MCF 10A (cell line): ENCODE measurements around the gene RNF157. TPM values are rescaled to one million over a fixed set of nuclear protein-coding genes. Genes with fewer than 3 reads are reported as not detected.
A peak's percentile ranks its signal among the peaks of the same experiment; 100 is the strongest.

Experiments used
- BruUV-seq: library from RNA; stranded (reverse); fragments of 400-500 nt; replicated peaks from 2 replicates; lab custom pipeline; 2021; lab: Mats Ljungman, UMichigan
- CTCF ChIA-PET: fragments of 300-600 bp; sonication (Branson Sonifier 250); formaldehyde crosslinking; extraction: SDS; loops from one replicate; lab custom pipeline; 2021; ENCODE audit warnings: antibody characterized with exemption, inconsistent platforms; lab: Yijun Ruan, JAX
- POLR2A ChIA-PET: fragments of 300-600, 350-650 bp; sonication (Branson Sonifier 250); formaldehyde crosslinking; extraction: SDS; loops from one replicate; lab custom pipeline; 2020; ENCODE audit warnings: antibody characterized with exemption, inconsistent platforms; lab: Yijun Ruan, JAX
- DNase-seq: peaks from one replicate; pipeline ENCODE4 v3.0.0-alpha.2; 2018; ENCODE audit not compliant: unreplicated experiment
- H3K27ac Mint-ChIP-seq: one replicate; pipeline ENCODE4 v1.8.0; 2022; ENCODE audit warnings: mild to moderate bottlenecking, low read depth, mixed read lengths; ENCODE audit not compliant: unreplicated experiment
- H3K27me3 Mint-ChIP-seq: one replicate; pipeline ENCODE4 v1.8.0; 2022; ENCODE audit warnings: mixed read lengths; ENCODE audit not compliant: insufficient read depth, unreplicated experiment
- H3K36me3 Mint-ChIP-seq: one replicate; pipeline ENCODE4 v1.8.0; 2022; ENCODE audit warnings: mild to moderate bottlenecking, moderate library complexity, mixed read lengths; ENCODE audit not compliant: insufficient read depth, unreplicated experiment
- H3K4me1 Mint-ChIP-seq: one replicate; pipeline ENCODE4 v1.8.0; 2022; ENCODE audit warnings: mixed read lengths; ENCODE audit not compliant: insufficient read depth, unreplicated experiment
- H3K4me3 Mint-ChIP-seq: one replicate; pipeline ENCODE4 v1.8.0; 2022; ENCODE audit warnings: mild to moderate bottlenecking, moderate library complexity, mixed read lengths; ENCODE audit not compliant: unreplicated experiment
- H3K9me3 Mint-ChIP-seq: one replicate; pipeline ENCODE4 v1.8.0; 2022; ENCODE audit warnings: mixed read lengths; ENCODE audit not compliant: unreplicated experiment
- CTCF ChIP-seq: fragments of 200-600 bp; IDR thresholded peaks from one replicate; pipeline ENCODE4 v1.8.0; 2022; ENCODE audit warnings: antibody characterized with exemption, mild to moderate bottlenecking; ENCODE audit not compliant: unreplicated experiment
- intact Hi-C: fragments of 100-400 bp; cut with micrococcal nuclease; formaldehyde crosslinking; loops from 2 replicates; pipeline ENCODE4 v1.14.1; 2022
- total RNA-seq: library from RNA; stranded (reverse); gene quantifications from 2 replicates; pipeline ENCODE4 v1.2.3, GENCODE V29; 2022

Gene RNF157
- total RNA-seq, 1 experiment from 2014 or later: 0.44 TPM

GRCh38 chr17:76104896-76105231, 135.4 kb downstream of the RNF157 start:
- POLR2A ChIA-PET: interaction anchor here (0.6 to 3.1 kb wide), 3 partner anchors 22 to 161 kb away, joined by 3 to 21 read pairs (median 9); partner anchors contain the start of gene UBALD2
- Mint-ChIP-seq H3K27ac (no peak overlapping the region), H3K4me3 (no peak overlapping the region), H3K9me3 (no peaks in the 10 kb centered on the region), H3K36me3 (peaks cover 12% of the 10 kb centered on the region), H3K4me1 (peaks cover 5% of the 10 kb centered on the region), H3K27me3 (no peaks in the 10 kb centered on the region)
- no peak for TF ChIP-seq CTCF
- no peak for DNase-seq
- CTCF ChIA-PET: interaction anchor here (0.6 to 3.0 kb wide), 2 partner anchors 174 to 182 kb away, joined by 4 to 13 read pairs; no protein-coding TSS in a partner anchor
- intact Hi-C loops: no loop called here
- BruUV-seq: no TSS peak

- Mint-ChIP-seq H3K4me3 (peak overlapping the region; percentile 95), H3K9me3 (no peaks in the 10 kb centered on the region), H3K4me1 (peaks cover 5% of the 10 kb centered on the region), H3K36me3 (peaks cover 17% of the 10 kb centered on the region), H3K27ac (peak overlapping the region; percentile 98), H3K27me3 (no peaks in the 10 kb centered on the region)
- intact Hi-C loops: no loop called here
- TF ChIP-seq CTCF: no peak
- DNase-seq: no peak
- ChIA-PET CTCF (interaction anchor here (0.6 to 3.0 kb wide), 6 partner anchors 90 to 226 kb away, joined by 3 to 13 read pairs (median 4); no protein-coding TSS in a partner anchor), POLR2A (interaction anchor here (0.6 to 3.1 kb wide), 9 partner anchors 11 to 467 kb away, joined by 3 to 21 read pairs (median 4); partner anchors contain the start of genes EVPL, SRP68 and UBALD2)
- TSS peak; percentile 94 for BruUV-seq
Observed at GRCh38 chr17:76104140-76104895, 136.0 kb downstream of the RNF157 start.

GRCh38 chr17:76103274-76104139, 136.8 kb downstream of the RNF157 start, which contains the start of gene EXOC7:
EXOC7 (minus strand) TSS chr17:76103787; CDS start chr17:76103692, 95 bp downstream.
- ChIA-PET POLR2A (interaction anchor here (0.5 to 3.1 kb wide), 15 partner anchors 8 to 468 kb away, joined by 3 to 21 read pairs (median 4); partner anchors contain the start of genes EVPL, SRP68, UBALD2 and ZACN), CTCF (interaction anchor here (0.6 to 3.0 kb wide), 8 partner anchors 89 to 226 kb away, joined by 3 to 13 read pairs (median 4); no protein-coding TSS in a partner anchor)
- Mint-ChIP-seq H3K27ac (peak within 1 kb of the TSS; percentile 98), H3K36me3 (peaks cover 25% of the 10 kb centered on the region), H3K9me3 (no peaks in the 10 kb centered on the region), H3K4me1 (peaks cover 5% of the 10 kb centered on the region), H3K4me3 (peak within 1 kb of the TSS; percentile 95), H3K27me3 (no peaks in the 10 kb centered on the region)
- BruUV-seq: no TSS peak
- intact Hi-C loops: loop anchor here (1.0 kb wide), 1 partner anchor 198 kb away; no protein-coding TSS in a partner anchor
- peak; percentile 13 for TF ChIP-seq CTCF
- DNase-seq: peak; percentile 93
